Activated CD4-positive, alpha-beta T cell treated with anti-CD3 and anti-CD28 coated beads, Interleukin-2, amount 50 U/mL, for 48 hours (primary cell): ENCODE measurements around the gene FAM149B1.
"Not testable (repeated sequence)": the region's sequence is repeated elsewhere in the genome, so short reads cannot be mapped to it uniquely, and the experiment has no call there.

ENCODE experiments used
- DNase-seq, 2 experiments: peaks; one replicate each; pipeline ENCODE4 v3.0.0-alpha.2; 2020

The FAM149B1 gene

DNA sequence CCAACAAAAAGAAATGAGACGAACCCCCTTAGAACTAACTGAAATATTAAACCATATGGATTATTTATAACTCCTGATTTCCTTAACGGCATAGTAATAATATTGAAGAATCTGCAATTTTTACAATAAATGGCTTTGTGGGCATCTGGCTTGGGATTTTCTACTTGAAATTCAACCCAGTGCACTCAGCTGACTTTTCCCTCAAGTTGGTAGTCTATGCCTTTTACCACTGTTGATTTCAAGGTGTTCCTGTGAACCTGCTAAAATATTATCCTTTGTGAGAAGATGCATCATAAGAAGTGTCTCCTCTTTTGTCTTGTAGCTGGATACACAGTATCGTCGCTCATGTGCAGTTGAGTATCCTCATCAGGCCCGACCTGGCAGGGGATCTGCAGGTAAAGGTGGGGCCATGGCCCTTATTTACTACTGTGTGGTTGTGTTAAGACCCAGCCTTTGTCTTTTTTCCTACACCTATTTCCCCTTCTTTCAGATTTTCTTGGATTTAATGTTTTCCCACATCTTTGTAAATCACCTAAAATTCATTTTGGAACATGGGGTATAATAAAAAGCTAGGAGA, 71.2 kb downstream of the FAM149B1 start:
- DNase-seq, result no peak

DNA sequence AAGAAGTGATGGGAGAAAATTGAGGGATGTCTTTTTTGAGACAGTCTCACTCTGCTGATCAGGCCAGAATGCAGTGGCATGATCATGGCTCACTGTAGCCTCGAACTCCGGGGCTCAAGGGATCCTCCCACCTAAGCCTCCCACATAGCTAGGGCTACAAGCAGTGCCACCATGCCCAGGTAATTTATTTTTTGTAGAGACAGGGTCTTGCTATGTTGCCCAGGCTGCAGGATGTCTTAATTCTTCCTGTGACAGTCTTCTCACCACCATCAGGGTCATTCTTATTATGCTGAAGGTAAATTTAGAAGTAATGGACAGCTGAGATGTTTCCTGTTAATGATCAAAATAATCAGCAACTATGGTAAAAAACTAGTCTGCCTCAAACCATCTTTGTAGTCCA, 72.0 kb downstream of the FAM149B1 start:
- no peak for DNase-seq

DNA sequence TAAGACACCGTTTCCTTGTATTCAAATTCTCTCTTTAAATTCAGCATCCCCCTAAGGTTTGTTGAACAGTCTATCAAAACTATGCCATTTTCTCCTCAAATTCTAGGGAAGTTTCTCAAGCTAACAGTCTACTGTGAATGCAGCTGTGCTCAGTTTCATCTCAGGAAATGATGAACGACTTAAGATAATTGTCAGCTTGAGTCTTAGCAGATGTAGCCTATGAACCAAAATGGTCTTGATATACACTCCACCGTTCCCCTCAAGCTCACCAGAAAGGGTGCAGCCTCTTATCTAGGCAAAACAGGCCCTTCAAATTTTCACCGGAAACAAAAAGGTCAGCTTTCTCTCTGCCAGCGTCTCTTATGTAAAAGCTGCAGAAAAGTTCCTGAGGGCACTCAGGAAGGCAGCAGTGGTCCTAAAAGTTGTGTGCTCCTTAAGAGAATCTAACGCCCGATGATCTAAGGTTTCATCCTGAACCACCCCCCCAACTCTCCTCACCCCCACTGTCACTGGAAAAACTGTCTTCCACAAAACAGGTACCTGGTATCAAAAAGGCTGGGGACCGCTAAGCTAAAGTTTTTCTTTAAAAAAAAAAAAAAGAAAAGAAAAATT, 77.1 kb downstream of the FAM149B1 start:
- DNase-seq, result no peak

DNA sequence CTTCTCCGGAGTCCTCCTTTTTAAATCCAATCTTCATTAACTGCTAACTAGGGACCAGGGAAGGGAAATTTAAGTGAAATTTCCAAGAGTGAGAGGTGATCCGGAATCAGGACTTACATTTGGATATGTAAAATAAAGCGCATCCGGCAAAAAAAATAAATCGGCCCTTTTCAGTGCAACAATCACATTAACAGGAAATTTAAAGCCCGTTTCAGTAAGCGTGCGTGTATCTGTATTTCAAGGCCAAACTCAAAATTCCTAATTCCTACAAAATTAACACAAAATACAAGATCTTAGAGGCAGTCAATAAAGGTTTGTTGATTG, 78.4 kb downstream of the FAM149B1 start:
- no peak for DNase-seq

DNA sequence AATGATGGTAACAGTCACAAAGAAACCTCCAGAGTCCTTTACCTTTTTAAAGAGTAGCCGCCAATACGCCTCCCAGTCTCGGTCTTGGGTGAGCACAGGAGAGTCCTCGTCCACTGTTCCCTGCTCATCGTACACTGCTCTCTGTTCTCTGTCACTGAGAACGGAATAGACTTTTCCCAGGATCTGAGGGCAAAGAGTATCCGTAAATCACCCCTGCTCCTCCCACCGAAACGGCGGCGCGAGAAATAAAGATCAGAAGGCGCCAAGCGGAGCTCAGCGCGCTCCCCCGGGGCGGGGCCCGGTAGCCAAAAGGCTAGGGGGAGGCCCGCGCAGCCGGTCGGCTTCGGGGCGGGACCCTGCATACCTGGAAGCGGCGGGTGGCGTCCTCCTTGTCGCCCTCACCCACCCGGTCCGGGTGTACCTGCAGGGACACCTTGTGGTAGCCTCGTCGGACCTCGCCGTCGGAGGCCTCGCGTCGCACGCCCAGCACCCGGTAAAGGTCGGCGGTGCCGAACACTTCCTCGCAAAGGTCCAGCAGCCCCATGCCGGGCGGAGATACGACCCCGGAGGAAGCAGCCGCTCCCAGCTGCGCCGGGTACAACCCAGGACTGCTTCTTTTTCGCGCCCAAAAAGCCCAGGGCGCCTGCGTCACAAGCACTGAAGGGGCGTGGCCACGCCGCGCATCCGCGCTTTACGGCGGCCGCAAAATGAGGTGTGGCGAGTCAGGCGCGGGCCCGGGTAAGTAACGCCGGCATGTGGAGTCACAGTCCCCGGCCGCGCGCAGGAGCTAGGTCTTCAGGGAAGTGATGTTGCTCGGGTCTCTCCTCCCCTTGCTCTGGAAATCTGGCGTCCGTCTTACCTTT, 79.0 kb downstream of the FAM149B1 start, which contains the start of gene DNAJC9:
Gene DNAJC9, minus strand, starts transcription at position 610 of the 863 bp plus-strand sequence. Its CDS starts 66 bp downstream, at position 544.
- DNase-seq, result peak; percentile 98

DNA sequence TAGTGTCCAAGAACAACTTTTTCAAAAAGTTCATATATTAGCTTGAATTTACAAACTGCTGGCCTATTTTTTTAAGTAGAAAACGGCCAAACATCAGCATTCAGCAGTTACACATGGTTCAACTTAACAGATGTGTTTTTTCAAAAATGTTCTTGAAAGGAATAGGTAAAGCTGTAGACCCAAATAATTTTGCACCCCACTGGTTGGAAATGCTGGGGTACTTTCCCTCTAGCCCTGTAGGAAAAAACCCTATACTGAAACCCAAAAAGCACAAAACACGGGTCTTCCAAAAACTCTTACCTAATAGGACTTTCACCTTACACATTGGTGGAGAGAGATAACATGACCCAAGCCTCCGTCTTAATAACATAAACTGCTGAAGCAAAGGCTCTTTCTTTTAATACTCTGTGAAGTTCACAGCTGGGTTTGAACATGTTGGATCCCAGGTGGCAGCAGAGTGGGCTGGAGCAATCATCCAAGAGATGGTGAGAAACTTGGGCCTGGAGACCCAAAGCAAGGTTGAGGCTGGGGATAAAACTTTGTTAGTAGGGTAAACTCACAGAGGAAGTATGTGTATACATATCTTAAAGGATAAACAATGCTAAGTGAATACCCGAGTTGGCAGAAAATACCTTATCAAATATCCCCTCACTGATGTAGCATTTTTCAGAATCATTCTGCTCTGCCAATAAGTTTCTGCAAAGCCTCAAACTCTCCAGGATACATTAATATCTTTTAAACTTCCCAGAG, 79.8 kb downstream of the FAM149B1 start:
- DNase-seq, result no peak

DNA sequence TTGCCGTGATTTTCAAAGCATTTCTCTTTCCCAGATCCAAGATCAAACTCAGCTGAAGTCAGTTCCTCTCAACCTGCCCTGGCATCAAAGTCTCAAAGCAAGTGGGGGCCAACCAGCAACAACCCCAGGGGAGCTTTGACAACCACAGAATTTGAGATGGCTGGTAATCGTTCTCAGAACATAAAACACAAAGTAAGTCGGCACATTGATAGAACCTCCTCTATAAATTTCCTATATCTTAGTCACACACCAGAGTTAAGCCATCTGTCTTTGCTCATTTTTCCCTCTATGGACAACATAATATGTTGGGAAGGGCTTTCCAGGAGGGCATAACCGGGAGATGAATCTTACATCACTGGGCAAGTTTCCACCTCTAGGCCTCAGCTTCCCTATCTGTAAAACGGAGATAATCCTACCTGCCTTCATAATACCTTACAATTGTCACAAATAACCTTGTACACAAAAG, 80.4 kb downstream of the FAM149B1 start:
- DNase-seq, result no peak

DNA sequence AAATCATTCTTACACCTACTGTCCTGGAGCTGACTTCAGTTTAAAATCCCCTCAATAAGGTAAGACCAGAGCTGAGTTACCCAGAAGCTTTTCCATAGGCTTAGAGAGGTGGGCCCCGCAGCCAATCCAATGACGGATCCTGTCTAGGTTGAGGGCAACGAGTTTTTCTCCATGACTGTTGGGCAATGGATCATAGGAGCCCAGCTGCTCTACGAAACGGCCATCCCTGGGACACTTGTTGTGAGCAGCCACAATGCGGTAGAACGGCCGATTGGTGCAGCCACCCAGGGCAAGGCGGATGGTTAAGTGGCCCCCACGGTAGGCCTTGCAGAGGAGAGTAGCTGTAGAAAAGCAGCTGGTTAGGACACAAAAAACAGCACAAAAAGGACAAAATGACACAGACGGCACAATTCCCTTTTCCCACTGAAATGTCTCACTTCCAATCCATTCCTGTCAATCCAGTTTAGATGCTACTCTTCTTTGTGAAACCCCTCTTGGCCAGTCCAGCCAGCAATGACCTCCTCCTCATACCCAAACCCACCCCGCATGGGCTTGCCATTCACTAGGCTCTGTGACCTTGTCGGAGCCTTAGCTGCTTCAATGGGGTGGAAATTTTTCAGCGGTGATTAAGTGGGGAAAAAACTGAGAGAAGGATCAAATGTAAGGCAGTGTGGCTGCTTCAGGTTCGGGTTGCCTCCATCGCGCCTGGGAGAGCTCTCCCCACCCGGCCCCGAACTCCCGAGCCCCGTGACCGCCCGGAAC, 83.9 kb downstream of the FAM149B1 start:
- peak in 1 of 2 experiments; percentile 13 for DNase-seq

DNA sequence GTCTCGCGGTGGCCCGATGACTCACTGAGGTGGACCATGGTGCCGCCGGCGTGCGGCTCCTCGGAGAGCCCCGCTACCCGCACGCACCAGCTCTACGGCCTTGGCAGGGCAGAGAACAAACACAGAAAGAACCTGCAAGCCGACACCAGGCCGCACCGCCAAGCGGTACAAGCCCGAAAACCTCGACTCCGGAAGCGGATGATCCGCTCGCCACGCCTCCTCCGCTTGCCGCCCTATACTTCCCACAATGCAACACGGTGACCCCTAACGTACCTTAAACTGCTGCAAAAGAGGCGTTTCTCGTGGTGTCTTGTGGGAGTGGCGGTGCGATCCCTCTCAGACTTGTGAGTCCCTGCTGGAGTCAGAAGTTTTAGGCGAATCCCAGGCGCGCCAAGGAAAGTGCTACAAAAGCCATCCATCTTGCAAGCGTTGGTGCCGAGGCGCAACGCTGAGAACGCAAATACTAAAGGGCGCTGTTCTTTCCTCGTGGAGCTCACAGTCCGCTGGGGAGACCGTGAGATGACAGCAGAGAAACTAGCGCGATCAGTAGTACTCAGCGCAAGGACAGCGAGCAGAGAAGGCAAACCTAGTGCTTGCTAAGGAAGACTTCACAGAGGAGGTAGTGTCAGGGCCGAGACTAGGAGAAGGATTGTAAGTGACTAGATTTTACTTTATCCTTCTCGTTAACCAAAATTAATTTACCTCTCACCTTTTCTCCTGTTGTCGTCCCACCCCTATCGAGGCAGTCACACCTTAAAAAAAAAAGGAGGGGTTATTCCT, 84.7 kb downstream of the FAM149B1 start, which contains the start of gene MRPS16:
Gene MRPS16, minus strand, starts transcription at position 200 of the 780 bp plus-strand sequence. Its CDS starts 162 bp downstream, at position 38.
- peak; percentile 92 to 94 for DNase-seq

DNA sequence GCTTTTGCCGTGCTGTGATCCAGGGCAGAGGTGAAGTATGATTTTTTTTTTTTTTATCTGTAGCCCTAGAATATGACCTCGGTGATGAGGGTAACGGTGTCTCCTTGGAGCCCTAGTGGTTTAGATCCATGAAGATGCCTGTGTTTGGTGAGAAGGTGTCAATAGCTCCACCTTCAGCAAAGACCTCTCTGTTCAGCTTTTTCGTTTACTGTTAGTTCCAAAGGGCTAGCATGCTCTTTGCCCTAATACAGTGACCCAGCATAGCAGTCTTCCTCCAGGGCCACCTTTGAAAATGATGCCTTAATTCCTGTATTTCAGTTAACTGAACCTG, 85.3 kb downstream of the FAM149B1 start:
- DNase-seq, result no peak

DNA sequence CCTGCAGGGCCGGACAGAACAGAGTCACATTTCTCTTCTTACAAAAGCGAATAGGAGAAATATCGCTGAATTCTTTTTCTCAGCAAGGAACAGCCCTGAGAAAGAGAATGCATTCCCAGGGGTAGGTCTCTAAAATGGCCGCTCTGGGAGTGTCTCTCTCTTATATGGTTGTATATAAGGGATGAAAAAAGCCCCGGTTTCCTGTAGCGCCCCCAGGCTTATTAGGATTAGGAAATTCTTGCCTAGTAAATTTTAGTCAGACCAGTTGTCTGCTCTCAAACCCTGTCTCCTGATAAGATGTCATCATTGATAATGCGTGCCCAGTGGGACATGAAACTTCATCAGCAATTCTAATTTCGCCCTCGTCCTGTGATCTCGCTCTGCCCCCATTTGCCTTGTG, 90.7 kb downstream of the FAM149B1 start:
- DNase-seq, result not testable (repeated sequence)

DNA sequence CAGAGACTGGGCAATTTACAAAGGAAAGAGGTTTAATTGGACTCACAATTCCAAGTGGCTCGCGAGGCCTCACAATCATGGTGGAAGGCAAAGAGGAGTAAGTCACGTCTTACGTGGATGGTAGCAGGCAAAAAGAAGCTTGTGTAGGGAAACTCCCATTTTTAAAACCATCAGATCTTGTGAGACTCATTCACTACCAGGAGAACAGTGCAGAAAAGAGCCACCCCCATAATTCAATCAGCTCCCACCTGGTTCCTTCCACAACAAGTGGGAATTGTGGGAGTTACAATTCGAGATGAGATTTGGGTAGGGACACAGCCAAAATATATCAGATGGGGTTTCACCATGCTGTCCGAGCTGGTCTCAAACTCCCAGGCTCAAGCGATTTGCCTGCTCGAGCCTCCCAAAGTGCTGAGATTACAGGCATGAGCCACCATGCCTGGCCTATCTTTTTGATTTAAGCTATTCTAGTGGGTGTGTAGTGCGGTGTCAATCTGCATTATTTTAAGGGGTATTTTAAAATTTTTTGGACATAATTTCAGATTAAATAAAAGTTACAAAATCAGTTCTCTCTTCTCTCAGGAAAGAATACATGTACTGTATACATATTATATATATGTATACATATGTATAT, 93.6 kb downstream of the FAM149B1 start:
- no peak for DNase-seq

DNA sequence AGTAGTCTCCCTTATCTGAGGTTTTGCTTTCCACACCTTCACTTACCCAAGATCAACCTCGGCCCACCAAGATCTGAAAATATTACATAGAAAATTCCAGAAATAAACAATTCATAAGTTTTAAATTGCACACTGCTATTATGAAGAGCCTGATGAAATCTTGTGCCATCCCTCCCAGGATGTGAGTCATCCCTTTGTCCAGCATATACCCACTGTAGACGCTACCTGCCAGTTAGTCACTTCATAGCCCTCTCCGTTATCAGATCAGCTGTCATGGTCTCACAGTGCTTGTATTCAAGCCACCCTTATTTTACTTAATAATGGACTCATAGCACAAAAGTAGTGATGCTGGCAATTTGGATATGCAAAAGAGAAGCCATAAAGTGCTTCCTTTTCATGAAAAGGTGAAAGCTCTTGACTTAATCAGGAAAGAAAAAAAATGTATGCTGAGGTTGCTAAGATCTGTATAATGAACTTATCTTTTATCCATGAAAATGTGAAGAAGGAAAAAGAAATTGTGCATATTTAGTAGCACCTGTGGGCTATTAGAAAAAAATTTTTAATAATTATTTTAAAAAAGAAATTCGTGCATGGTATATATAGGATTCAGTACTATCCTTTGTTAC, 94.3 kb downstream of the FAM149B1 start:
- DNase-seq, result no peak

DNA sequence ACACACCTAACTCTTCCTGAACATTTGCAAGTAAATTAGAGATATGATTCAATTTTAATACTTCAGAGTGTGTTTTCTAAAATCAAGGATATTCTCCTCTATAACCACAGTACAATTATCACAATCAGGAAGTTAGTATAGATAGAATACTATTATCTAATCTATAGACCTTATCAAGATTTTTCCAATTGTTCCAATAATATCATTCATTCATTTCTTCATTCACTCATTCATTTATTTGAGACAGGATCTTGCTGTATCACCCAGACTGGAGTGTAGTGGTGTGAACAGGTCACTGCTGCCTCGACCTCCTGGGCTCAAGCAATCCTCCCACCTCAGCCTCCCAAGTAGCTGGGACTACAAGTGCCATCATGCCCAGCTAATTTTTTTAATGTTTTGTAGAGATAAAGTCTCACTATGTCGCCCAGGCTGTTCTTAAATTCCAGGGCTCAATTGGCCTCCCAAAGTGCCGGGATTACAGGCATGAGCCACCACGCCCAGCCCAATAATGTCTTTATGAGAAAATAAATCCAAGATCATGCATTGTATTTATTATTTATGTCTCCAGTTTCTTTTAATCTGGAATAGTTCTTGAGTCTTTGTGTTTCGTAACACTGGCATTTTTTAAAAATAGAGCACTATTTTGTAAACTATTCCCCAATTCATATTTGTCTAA, 95.1 kb downstream of the FAM149B1 start:
- DNase-seq, result no peak

DNA sequence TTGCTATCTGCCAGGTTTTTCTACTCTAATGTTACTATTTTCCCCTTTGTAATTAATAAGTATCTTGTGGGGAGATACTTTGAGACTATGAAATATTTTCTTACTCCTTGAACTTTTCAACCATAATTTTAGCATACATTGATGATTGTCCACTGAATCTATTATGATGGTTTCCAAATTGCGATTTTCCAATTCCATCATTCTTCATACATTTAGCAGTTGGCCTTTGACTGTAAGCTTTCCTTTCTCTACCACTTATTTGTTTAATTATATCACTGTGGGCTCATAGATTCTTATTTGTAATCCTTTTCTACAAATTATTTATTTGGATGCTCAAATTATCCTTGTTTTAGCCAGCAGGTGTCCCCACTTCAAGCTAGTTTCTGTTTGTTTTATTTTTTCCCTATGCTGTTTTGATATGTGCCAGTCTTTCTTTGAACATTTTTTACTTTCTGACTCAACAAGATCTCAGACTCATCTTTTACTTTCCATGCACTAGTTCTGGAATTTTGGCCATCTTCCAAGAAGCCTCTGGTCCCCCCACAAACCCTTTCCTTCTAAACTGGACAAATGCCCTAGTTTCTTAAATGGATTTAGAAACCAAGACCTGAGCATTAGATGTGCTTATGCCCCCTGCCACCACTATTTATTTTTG, 95.9 kb downstream of the FAM149B1 start:
- DNase-seq, result no peak

DNA sequence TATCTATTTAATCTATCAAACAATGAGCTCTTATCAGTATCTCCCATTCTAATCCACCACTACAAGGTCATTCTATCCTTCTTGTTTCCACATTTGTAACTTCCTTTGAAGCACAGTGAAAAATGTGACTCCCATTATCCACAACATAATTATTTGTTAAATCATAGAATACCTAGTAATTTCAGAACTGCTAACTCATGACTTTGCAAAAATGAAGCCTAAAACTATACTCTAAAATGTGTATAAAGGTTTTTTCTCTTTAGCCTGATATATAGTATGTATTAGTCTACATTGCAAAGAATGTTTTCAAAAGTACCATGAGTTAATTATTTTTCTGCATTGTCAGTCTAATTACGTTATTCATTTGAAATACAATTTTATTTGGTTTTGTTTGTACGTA, 96.5 kb downstream of the FAM149B1 start:
- no peak for DNase-seq

DNA sequence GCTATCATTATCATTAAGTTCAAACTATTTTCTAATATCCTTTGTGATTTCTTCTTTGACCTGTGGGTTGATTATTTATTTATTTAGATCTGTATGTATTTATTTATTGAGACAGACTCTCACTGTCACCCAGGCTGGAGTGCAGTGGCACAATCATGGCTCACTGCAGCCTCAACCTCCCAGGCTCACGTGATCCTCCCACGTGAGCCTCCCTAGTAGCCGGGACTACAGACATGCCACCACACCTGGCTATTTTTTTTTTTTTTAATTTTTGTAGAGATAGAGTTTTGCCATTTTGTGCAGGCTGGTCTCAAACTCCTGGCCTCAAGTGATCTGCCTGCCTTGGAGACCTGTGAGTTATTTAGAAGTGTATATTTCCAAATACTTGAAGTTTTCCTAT, 113.2 kb downstream of the FAM149B1 start:
- DNase-seq, result no peak

DNA sequence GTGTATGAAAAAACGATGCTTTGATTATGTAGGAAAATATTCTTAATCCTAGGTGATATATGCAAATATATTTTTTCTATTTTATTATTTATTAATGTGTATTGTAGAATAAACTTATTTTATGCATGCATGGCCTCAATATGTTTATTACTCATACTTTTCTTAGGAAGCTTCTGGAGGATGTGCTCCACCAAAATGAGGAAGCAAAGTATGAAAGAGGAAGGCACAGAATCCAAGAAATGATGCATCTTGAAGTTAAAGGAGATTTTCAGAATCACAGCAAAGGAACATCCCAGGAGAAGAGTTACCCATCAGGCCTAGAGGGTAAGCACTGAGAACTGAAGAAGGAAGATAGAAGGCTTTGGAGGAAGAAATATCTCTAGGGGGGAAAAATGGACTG, 119.5 kb downstream of the FAM149B1 start:
- DNase-seq, result no peak

DNA sequence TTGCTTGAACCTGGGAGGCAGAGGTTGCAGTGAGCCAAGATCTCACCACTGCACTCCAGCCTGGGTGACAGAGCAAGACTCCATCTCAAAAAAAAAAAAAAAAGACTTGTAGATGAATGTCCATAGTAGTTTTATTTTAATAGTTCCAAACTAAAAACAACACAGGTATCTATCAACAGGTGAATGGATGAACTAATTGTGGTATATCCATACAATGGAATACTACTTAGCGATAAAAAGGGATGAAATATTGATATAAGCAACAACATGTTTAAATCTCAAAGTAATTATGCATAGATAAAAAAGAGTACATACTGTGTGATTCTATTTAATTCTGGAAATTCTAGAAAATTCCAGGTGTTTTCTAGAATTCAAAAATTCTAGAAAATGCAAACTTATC, 122.0 kb downstream of the FAM149B1 start:
- DNase-seq, result no peak

DNA sequence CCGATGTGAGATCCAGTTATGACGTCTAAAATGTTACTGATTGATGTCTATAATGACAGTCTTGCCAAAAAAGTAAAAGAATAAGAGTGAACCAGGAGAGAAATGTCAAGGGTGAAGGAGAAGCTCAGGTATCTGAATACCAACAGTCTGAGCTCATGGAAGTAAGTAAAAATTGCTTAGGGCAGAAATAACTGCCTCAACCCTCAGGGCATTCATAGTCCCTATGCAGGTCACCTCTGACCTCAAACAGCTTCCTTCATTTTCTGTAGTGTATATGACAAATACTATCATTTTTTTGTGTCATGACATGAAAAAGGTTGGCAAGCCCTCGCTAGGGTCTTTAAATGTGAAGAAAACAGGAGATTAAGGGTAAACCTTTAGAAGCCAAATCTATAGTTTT, 125.5 kb downstream of the FAM149B1 start:
- no peak for DNase-seq
